Activated B cell treated with CpG ODN at 0.5 μM for 24 hours (primary cell): ENCODE results near the gene MMP2. TPM values are rescaled to one million over a fixed set of nuclear protein-coding genes. Genes with fewer than 3 reads are reported as not detected.

Source experiments
- ATAC-seq: fragments of 200-7000 bp; cut with Tn5 transposase; one replicate; pipeline ENCODE4 v1.10.0; 2021; ENCODE audit warnings: low read depth, mild to moderate bottlenecking, moderate library complexity
- CTCF ChIA-PET: fragments of 350-600 bp; sonication (Branson Sonifier 250); formaldehyde crosslinking; loops from one replicate; lab custom pipeline; 2021; ENCODE audit warnings: antibody characterized with exemption; lab: Charles Lee
- POLR2A ChIA-PET: fragments of 350-600 bp; sonication (Branson Sonifier 250); formaldehyde crosslinking; loops from one replicate; lab custom pipeline; 2021; ENCODE audit warnings: antibody characterized with exemption; lab: Charles Lee
- DNase-seq: peaks from one replicate; pipeline ENCODE4 v3.0.0; 2022
- H3K27ac Mint-ChIP-seq: one replicate; pipeline ENCODE4 v1.8.0; 2020; ENCODE audit warnings: mixed read lengths
- H3K27me3 Mint-ChIP-seq: one replicate; pipeline ENCODE4 v1.8.0; 2021; ENCODE audit warnings: mixed read lengths
- H3K36me3 Mint-ChIP-seq: one replicate; pipeline ENCODE4 v1.8.0; 2021; ENCODE audit warnings: low read depth, mixed read lengths
- H3K4me1 Mint-ChIP-seq: one replicate; pipeline ENCODE4 v1.8.0; 2021; ENCODE audit warnings: mixed read lengths
- H3K4me3 Mint-ChIP-seq: one replicate; pipeline ENCODE4 v1.8.0; 2020; ENCODE audit warnings: mild to moderate bottlenecking, mixed read lengths
- H3K9me3 Mint-ChIP-seq: one replicate; pipeline ENCODE4 v1.8.0; 2020; ENCODE audit warnings: mixed read lengths
- intact Hi-C: fragments of 100-400 bp; cut with micrococcal nuclease; formaldehyde crosslinking; loops from one replicate; pipeline ENCODE4 v1.15.1; 2024
- total RNA-seq: library from RNA; stranded (reverse); gene quantifications from 2 replicates; pipeline ENCODE4 v1.2.3, GENCODE V29; 2022
- TF ChIP-seq, protein P1 (sequence below): fragments of 200-600 bp; IDR thresholded peaks from one replicate; pipeline ENCODE4 v1.8.0; 2022; ENCODE audit warnings: antibody characterized with exemption, mild to moderate bottlenecking

The MMP2 gene
- total RNA-seq, 1 donor from 2014 or later = not detected

- DNase-seq (no peak), ATAC-seq (no peak)
- no peak overlapping the region for H3K27ac Mint-ChIP-seq
- CTCF ChIA-PET = no interaction called here
- H3K4me1 Mint-ChIP-seq = no peaks in the 10 kb centered on the region
- H3K4me3 Mint-ChIP-seq = no peak overlapping the region
- POLR2A ChIA-PET = no interaction called here
- H3K9me3 Mint-ChIP-seq = no peaks in the 10 kb centered on the region
- TF ChIP-seq, protein P1, sequence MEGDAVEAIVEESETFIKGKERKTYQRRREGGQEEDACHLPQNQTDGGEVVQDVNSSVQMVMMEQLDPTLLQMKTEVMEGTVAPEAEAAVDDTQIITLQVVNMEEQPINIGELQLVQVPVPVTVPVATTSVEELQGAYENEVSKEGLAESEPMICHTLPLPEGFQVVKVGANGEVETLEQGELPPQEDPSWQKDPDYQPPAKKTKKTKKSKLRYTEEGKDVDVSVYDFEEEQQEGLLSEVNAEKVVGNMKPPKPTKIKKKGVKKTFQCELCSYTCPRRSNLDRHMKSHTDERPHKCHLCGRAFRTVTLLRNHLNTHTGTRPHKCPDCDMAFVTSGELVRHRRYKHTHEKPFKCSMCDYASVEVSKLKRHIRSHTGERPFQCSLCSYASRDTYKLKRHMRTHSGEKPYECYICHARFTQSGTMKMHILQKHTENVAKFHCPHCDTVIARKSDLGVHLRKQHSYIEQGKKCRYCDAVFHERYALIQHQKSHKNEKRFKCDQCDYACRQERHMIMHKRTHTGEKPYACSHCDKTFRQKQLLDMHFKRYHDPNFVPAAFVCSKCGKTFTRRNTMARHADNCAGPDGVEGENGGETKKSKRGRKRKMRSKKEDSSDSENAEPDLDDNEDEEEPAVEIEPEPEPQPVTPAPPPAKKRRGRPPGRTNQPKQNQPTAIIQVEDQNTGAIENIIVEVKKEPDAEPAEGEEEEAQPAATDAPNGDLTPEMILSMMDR = no peak
- H3K36me3 Mint-ChIP-seq = no peaks in the 10 kb centered on the region
- H3K27me3 Mint-ChIP-seq = peaks cover 19% of the 10 kb centered on the region
- intact Hi-C loops = no loop called here
These were observed 23.9 kb downstream of the MMP2 start for GRCh38 chr16:55502801-55503366.

GRCh38 chr16:55503726-55504550, 24.9 kb downstream of the MMP2 start:
- ATAC-seq (no peak), DNase-seq (no peak)
- POLR2A ChIA-PET = no interaction called here
- Mint-ChIP-seq H3K4me3 (no peak overlapping the region), H3K9me3 (no peaks in the 10 kb centered on the region), H3K4me1 (peaks cover 6% of the 10 kb centered on the region), H3K36me3 (no peaks in the 10 kb centered on the region), H3K27me3 (peaks cover 24% of the 10 kb centered on the region), H3K27ac (no peak overlapping the region)
- TF ChIP-seq, protein P1 = no peak
- CTCF ChIA-PET = interaction anchor here (1.0 kb wide), 1 partner anchor 39 kb away, joined by 4 read pairs; no protein-coding TSS in a partner anchor
- intact Hi-C loops = no loop called here

DNA sequence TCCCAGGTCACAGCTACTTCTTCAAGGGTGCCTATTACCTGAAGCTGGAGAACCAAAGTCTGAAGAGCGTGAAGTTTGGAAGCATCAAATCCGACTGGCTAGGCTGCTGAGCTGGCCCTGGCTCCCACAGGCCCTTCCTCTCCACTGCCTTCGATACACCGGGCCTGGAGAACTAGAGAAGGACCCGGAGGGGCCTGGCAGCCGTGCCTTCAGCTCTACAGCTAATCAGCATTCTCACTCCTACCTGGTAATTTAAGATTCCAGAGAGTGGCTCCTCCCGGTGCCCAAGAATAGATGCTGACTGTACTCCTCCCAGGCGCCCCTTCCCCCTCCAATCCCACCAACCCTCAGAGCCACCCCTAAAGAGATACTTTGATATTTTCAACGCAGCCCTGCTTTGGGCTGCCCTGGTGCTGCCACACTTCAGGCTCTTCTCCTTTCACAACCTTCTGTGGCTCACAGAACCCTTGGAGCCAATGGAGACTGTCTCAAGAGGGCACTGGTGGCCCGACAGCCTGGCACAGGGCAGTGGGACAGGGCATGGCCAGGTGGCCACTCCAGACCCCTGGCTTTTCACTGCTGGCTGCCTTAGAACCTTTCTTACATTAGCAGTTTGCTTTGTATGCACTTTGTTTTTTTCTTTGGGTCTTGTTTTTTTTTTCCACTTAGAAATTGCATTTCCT, 26.5 kb downstream of the MMP2 start:
- Mint-ChIP-seq H3K4me3 (no peak overlapping the region), H3K9me3 (no peaks in the 10 kb centered on the region), H3K27ac (no peak overlapping the region), H3K36me3 (no peaks in the 10 kb centered on the region), H3K4me1 (peaks cover 19% of the 10 kb centered on the region), H3K27me3 (peaks cover 29% of the 10 kb centered on the region)
- no peak for ATAC-seq
- TF ChIP-seq, protein P1 = no peak
- intact Hi-C loops = no loop called here
- POLR2A ChIA-PET = no interaction called here
- CTCF ChIA-PET = no interaction called here
- no peak for DNase-seq

DNA sequence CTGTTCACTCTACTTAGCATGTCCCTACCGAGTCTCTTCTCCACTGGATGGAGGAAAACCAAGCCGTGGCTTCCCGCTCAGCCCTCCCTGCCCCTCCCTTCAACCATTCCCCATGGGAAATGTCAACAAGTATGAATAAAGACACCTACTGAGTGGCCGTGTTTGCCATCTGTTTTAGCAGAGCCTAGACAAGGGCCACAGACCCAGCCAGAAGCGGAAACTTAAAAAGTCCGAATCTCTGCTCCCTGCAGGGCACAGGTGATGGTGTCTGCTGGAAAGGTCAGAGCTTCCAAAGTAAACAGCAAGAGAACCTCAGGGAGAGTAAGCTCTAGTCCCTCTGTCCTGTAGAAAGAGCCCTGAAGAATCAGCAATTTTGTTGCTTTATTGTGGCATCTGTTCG, 27.1 kb downstream of the MMP2 start:
- ChIA-PET CTCF (no interaction called here), POLR2A (no interaction called here)
- peaks cover 19% of the 10 kb centered on the region for H3K4me1 Mint-ChIP-seq
- TF ChIP-seq, protein P1 = no peak
- intact Hi-C loops = no loop called here
- H3K27ac Mint-ChIP-seq = no peak overlapping the region
- H3K27me3 Mint-ChIP-seq = peaks cover 29% of the 10 kb centered on the region
- no peak for DNase-seq
- H3K9me3 Mint-ChIP-seq = no peaks in the 10 kb centered on the region
- no peaks in the 10 kb centered on the region for H3K36me3 Mint-ChIP-seq
- H3K4me3 Mint-ChIP-seq = no peak overlapping the region
- no peak for ATAC-seq

- intact Hi-C loops = no loop called here
- Mint-ChIP-seq H3K27ac (no peak overlapping the region), H3K27me3 (peaks cover 27% of the 10 kb centered on the region), H3K4me1 (peaks cover 19% of the 10 kb centered on the region), H3K4me3 (no peak overlapping the region), H3K36me3 (no peaks in the 10 kb centered on the region), H3K9me3 (peaks cover under 1% of the 10 kb centered on the region)
- DNase-seq (no peak), ATAC-seq (no peak)
- TF ChIP-seq, protein P1 = no peak
- POLR2A ChIA-PET = no interaction called here
- CTCF ChIA-PET = no interaction called here
These were observed 27.7 kb downstream of the MMP2 start for GRCh38 chr16:55506708-55507107.
